HL-60/S4 (cell line): Measurements from ENCODE around the gene SLC27A3.

Experiments used
- in situ Hi-C: fragments of 300-500 bp; cut with MboI; formaldehyde crosslinking; loops from 2 replicates; pipeline ENCODE4 v1.14.3; 2022; ENCODE audit warnings: low sequenced_read_pairs

The SLC27A3 gene

DNA sequence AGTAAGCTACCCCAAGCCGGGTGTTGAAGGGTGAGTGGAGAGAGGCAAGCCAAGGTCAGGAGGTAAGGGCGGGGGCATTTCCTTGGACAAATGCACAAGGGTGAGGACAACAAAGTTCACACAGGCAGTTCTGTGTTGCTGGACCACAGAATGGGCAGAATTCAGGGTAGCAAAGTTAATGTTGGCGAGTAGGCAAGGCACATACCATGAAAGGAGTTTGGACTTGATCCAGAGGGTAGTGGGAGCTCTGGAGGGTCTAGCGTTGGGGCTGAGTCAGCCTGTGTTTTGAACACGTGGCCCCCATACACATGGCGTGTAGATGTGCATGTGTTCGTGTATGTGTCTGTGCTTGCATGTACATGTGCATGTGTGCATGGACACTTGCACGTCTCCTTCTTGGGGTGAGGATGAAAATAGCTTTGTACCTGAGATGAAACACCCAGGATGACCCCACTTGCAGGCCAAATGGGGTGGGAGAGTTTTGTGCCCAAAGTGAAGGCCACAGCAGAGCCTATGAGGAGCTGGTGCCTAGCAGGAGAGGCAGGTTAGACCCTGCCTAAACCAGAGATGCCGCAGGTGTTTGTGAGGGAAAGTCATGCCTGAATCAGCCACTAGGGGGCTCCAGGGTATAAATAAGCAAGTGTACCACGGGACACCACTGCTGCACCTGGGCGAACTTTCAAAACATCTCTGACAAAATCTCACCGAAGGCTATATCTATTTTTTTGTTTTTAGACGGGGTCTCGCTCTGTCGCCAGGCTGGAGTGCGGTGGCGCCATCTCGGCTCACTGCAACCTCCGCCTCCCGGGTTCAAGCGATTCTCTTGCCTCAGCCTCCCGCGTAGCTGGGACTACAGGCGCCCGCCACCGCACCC, 21.8 kb downstream of the SLC27A3 start:
- in situ Hi-C loops: no loop called here

DNA sequence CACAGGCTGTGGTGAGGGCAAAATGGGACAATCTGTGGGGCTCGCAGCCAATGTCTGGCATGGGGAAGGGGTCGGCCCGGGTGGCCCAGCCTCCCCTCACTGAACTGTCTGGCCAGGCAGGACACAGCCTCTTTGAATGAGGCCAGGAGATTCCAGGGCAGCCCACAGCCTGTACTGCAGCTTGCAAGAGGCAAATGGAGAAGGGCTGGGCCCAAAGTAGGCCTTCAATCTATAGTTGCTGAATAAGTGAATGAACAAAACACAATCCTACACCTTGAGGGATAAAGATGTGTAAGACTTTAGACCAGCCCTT, 23.2 kb downstream of the SLC27A3 start:
- in situ Hi-C loops: no loop called here

DNA sequence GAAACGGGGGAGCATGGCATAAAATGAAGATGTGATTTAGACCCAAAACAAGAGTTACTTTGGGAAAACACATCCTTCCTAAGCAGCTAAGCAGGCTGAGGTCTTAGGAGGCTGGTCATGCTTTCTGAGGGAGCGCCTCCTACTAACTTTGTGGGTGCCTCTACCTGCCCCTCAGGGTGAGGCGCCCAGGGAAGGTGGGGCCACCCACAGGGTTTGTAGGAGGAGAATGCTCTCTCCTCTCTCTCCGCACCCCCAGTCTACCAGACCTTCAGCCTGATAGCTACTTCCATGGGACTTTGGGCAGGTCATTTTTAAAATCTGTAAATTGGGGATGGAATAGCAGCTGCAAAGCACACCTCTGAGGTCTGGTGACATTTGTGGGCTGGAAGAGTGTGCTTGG, 23.8 kb downstream of the SLC27A3 start:
- in situ Hi-C loops: no loop called here

DNA sequence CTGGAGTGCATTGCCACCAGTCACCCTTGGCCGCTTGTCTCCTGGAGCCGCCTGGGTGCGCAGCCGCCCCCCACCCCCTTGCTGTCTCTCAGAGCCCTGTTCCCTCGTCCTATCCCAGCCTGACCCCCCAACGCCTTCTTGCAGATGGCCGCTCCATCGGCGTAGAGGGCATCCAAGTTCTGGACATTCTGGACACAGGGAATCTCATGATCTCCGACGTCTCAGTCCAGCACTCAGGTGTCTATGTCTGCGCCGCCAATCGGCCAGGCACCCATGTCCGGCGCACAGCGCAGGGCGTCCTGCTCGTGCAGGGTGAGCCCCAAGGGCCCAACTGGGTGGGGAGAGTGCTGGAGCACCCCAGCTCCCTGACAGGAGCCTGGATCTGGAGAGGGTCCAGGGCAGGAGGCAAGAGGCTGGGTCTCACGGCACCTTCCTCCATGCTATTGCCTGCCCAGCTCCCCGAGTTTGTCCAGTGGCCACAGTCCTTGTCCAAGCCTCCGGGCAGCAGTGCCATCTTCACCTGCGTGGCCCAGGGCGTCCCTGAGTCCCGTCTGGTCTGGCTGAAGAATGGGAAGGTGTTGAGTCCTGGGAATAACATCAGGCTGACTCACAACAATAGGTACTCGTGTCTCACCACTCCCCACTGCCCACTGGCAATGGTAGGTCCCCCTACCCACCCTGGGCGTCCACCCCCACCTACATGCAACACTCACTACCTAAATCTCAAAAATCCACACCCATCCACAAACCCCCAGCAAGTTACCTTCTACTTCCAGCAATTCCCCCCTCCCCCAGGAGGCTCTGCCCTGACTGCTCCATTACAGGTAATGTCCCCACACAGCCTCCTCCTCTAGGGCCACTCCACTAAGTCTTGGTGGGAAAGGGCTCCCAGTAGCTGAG, 24.6 kb downstream of the SLC27A3 start:
- in situ Hi-C loops: no loop called here

DNA sequence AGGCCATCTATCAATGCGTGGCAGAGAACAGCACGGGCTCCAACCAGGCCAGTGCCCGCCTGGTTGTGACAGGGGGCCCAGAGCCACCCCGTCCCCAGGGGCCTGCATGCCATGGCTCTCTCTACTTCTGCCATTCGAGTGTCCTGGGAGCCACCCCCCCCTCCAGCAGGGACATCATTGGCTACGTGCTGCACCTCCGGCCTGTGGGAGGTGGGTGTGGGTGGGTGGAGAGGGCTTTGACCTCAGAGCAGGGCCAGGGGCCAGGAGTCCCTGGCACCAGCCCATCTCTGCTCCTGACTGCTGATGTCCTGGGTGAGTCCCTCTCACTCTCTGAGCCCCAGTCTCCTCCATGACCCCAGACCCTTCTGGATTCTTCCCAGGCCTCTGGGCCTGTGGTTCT, 25.3 kb downstream of the SLC27A3 start:
- in situ Hi-C loops: no loop called here

DNA sequence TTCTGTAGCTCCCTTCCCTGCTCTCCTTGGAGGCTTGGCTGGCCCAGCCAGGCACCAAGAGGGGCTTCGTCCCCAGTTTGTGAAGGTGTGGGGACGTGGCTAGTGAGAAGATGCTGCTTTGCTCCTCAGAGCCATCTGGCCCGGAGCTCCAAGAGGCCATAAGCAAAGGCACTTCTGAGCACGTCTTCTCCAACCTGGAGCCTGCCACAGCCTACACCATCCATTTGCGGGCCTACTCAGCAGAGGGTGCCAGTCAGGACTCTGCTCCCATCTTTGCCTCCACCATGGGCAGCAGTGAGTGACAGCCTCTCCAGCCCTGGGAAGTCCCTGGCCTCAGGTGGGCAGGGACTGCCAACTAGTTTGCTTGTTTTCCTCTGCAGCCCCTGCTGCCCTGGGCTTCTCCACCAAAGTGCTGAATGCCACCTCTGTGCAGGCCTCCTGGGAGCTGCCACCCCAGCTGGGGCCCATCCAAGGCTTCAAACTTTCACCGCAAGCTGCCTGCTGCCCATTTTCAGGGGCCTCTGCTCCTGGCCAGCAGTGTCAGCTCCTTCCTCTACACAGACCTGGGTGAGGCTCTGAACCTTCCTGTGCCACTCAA, 25.9 kb downstream of the SLC27A3 start:
- in situ Hi-C loops: no loop called here

DNA sequence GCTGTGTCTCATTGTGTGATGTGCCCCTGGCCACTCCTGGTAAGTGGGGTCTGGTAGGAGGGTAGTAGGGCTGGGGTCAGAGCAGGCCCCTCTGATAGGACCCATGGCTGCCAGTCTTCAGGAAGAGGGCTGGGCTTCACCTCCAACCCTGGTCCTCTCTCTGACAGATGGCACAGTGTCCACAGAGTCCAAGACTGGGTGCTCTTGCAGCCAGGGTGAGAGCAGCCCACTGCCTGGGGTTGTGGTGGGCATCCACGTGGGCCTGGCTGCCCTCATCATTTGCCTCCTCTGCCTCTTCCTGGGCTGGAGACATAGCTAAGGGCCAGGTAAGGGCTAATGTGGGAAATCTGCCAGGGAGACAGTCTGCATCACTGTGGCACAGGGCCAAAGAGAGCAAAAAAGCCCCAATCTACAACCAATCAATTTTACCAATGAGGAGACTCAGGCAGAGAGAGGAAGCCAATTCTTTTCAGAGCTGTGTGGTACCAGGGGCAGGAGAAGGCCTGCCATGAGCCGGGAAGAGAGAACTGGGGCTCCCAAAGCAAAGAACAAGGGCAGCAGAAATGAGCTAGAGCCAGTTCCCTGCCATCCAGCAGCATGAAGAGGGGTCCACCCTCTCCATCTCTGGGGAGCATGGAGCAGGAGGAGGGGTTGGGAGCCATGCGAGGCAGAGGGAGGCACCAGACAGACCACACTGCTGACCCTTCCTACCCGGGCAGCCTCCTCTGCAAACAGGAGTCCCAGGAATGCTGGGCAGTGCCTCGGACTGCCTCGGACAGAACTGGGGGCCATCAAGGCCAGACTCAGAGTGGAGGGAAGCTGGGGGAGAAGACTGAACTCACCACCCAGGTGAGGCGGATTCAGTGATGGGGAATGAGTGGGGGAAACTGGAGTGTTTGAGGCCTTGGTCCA, 26.8 kb downstream of the SLC27A3 start:
- in situ Hi-C loops: no loop called here

DNA sequence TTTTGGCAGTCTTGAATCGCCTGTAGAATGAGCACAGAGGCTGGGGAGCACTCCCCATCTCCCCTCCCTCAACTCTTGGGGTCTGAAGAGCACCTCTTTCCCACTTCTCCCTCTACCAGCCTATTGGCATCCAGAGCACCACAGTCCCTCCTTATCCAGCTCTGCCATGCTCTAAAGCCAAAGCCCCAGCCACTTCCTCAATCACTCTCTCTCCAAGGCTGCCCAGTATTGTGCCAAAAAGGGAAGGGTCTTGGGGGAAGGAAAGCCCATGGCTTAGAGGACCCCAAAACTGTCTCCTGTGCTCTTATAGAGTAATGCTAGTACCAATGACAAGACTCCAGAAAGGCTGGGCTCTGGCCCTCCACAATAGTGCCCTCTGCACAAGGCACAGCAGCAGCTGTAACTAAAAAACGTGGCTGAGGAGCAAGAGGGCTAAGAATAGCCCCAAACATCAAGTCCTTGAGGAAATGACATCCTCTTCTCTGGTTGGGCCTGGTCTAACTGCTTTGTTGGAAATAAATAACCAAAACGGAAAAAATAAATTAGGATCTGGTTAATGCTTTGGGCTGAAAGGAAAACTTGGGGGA, 28.4 kb downstream of the SLC27A3 start:
- in situ Hi-C loops: no loop called here

DNA sequence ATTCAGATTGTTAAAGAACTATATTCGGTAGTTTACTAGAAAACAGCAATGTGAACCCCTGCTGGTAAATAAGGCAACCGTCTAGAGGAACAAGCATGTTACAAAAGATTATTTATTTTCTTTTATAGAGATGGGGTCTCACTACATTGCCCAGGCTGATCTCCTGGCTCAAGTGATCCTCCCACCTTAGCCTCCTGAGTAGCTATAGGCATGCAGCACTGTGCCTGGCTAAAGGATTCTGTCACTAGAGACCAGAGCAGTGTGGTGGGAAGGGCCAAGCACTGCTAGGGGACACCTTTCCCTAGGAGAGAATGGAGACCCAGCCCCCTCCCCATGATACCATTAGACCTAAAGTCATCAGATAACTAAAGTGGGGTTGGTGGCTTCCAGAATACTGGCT, 28.9 kb downstream of the SLC27A3 start:
- in situ Hi-C loops: no loop called here

DNA sequence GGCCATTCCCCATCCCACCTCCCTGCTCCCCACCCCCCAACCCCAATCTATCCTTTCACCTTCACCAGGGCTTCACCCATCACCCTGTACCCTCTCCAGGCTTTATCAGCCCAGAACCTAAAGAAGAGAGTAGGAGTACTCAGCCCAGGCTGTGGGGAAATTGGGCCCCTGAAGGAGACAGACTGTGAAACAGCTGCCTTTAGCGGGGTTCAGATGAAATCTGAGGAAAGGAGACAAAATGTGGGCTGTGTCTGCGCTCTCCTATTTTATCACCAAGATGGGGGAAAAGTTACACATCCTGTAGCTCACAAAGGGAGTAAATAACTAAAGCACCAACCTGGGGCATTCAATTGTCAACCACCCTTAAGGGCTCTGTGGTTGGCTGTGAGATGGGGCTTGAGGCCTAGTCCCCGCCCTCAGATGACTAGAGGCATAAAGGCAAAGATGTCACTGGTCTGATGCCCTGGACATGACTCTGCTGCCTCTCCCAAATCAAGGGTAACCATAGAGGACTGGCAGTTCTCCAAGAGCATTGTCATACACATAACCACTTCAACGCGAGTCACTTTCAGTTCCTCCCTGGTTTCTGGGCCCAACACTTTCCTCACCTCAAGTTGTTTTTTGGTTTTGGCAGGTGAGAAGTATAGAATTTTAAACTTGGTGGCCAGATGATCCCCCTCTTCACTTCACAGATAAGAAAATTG, 30.0 kb downstream of the SLC27A3 start:
- in situ Hi-C loops: no loop called here

DNA sequence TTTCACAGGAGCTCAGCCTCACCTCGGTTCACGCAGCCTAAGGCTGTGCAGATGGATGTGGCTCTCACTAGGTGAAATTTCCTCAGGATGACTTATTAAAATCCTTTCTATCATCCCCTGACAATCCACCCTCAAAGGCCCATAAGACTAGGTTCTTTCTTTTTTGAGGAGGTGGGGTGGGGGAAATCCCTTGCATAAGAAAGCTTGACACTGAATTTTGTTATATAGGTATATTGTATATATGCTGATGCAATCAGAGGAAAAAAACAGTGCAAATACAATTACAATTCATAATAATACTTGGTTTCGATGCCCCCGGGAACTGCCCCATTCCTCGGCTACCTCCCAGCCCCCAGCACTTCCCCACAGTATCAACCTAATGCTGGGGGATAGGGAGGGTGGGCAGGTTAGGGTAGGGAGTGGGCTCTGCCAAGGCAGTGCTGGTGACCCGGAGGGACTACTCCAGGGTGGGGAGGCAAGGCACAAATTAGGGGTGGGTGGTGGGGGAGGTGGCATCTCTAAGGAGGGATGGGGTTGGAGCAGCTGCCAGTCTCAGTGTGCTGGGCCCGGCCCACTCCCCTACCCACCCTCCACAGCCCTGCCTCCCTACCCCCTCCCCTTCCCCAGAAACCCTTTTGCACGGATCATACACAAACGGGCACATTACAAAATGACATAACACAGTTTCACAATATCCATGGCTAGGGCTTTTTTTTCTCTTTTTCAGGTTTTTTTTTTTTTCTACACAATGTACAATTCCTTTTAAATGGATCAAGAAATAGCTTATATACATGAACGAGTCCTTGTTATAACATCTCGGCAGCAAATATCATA, 30.9 kb downstream of the SLC27A3 start:
- in situ Hi-C loops: no loop called here

DNA sequence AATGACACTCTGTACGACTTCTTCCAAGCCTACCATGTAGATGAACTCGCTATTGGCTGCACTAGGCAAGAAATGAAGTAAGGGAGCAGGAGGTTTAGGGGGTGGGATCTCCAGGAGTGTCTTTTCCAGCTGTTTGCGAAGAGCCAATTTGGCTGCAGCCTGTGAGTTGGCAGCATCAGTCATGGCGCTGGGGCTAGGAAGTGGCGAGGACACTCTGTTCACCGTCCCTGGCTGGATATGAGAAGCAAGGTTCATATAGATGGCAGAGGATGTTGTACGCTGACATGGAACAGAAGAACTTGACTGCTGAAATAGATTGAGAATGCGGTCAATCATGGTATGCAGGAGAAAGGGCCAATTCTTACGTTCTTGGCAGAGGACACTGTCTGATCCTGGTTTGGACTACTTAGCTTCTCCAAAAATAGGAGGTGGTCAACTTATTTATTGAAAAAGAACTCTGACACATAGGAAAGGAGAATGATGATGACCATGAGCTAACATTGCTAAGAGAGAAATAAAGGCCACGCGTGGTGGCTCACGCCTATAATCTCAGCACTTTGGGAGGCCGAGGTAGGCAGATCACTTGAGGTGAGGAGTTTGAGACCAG, 41.2 kb downstream of the SLC27A3 start:
- in situ Hi-C loops: no loop called here

DNA sequence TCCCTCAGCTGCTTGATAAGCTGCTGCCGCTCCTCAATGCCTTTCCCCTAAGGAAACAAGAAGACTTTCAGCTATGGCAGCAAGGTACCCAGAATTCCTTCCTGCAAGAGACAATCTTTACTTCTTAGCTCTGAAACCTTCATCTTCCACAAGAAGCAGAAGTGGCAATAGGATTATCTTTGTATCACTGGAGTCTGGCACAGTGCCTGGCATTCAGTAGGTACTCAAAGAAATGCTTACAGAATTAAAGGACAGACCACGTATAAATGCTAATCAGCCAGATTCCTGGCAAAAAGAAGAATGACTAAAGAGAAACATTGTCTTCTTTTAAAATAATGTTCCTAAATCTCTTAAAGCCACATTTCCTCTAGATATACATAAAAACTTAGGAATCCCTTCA, 43.7 kb downstream of the SLC27A3 start:
- in situ Hi-C loops: no loop called here

DNA sequence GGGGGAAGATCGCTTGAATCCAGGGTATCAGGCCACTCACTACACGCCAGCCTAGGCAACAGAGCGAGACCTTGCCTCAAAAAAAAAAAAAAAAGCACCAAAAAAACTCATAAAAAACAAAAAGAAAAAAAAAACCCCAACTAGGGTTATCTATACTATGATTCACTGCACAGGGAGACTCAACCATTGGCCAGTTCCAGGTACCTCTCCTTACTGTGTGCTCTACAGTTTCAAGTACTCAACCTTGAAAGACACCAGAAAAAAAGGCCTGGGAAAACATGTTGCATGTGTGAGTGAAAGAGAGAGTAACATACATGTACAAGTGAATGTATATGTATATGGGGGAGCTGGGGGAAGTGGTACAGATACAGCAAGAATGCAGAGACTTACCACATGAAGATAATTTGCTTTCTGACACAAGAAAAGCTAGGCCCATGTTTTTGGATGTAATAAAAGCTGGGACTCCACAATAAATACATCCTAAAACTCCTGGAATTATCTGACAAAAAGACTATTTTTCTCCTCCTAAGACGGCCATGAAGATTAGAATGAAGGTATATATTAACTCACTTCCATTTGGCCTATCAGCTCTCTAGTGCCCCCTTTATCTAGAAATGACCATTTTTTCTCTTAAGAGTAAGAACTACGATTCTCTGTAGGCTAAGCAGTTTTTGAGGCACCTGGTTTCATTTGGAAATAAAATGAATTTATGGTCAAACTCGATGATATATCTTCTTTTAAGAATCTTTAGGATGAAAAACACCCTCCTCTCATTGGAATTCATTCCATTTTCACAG, 52.2 kb downstream of the SLC27A3 start:
- in situ Hi-C loops: no loop called here
